ENCODE results near the gene CYFIP1. TPM values are rescaled to one million over a fixed set of nuclear protein-coding genes. Genes with fewer than 3 reads are reported as not detected.

Gene CYFIP1
- total RNA-seq, 1 donor from 2014 or later = 104 TPM

DNA sequence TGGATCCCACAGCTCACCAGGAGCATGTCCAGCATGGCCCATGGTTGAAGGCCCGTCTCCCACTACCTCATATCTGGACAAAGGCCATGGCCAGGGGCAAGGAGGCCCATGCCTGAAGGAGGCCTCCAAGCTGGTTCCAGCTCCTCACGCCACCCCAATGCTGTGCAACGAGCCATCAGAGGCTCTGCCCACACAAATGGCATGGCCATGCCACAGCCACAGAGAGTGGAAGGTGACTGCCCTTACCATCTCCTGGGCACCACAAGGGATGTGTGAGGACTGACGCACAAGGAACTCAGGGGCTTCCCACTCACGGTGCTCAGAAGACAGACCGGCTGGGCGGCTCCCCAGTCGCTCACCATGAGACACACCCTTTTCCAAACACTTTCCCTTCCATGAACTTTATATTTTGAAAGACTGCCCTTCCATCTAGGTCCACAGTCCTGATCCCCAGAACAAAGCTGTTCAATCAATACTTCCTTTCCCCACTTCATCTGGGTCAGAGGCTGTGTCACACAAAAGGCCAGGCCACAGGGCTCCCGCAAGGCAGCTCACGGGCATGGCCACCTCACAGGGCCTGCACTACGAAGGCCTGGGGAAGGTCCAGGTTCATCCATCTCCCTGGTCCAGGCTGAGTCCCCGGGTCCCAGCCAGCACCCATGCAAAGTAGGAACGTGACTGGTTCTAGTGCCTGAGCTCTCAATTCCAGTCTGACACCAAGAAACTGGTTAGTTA lies 66.4 kb downstream of the CYFIP1 start:
- H3K4me3 ChIP-seq (ENCODE audit: low read depth, low read length) = no peak overlapping the region
- TF ChIP-seq CTCF (conservative IDR thresholded peaks at IDR 0.05; ENCODE audit: low read depth, low read length) = no peak
- no peak for DNase-seq (ENCODE audit: low read depth)

- H3K4me3 ChIP-seq (ENCODE audit: low read depth, low read length) = no peak overlapping the region
- no peak for DNase-seq (ENCODE audit: low read depth)
- no peak for TF ChIP-seq CTCF (conservative IDR thresholded peaks at IDR 0.05; ENCODE audit: low read depth, low read length)
Measured at GRCh38 chr15:22912256-22912655, 67.9 kb downstream of the CYFIP1 start.

DNA sequence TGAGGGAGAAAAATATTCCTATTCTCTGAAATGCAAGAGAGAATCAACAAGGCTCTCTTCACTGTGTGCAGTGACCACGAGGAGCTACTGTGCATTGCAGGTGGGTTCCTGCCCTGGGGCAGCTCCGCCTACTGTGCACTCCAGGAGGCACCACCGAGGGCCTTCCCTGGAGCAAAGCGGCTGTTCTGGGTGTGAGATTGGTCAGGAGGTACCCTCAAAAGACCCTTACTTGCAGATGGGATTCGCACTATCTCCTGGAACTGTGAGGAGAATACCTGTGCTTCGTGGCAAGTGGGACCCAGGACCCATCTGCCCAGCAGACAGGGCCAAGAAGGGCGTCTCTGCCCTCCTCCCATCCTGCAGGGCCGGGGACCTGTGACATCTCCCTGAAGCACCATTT lies 68.9 kb downstream of the CYFIP1 start:
- no peak for TF ChIP-seq CTCF (conservative IDR thresholded peaks at IDR 0.05; ENCODE audit: low read depth, low read length)
- DNase-seq (ENCODE audit: low read depth) = no peak
- H3K4me3 ChIP-seq (ENCODE audit: low read depth, low read length) = no peak overlapping the region

GRCh38 chr15:22908830-22909229 lies 71.3 kb downstream of the CYFIP1 start:
- no peak for TF ChIP-seq CTCF (conservative IDR thresholded peaks at IDR 0.05; ENCODE audit: low read depth, low read length)
- DNase-seq (ENCODE audit: low read depth) = no peak
- H3K4me3 ChIP-seq (ENCODE audit: low read depth, low read length) = no peak overlapping the region

DNA sequence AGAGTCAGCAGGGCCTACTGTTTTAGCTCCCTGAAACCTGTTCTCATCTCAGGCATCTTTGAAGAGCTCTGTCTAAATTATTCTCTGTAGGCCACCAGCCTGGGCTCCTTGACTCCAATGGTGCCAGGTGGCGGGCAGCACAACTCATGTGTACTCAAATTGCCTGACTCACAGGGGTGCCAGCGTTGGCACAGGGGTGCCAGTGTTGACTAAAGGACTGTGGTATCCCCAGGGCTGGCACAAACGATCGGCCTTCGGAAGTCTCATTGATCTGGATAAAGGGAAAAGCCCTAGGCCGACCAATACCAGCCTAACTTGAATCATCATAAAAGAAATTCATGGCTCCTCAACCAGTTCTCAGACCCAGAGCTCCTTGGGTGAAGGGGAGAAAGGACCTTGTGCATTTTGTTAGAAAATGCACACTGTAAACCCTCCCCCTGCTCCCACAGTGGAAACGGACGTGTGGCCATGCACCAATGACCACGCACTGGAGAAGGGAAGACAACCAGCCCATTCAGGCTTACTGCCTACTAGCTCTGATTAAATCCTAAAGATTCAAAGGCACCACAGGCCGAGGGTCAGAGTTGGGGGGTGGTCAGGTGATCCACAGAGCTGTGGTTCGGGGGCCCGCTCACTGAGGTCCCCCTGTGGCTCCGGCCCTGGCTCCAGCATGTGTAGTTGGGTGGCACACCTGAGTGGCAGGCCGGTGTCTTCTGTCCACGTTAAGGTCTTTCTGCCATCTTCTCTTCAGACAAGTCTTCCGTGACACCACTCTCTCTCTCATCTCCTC lies 72.8 kb downstream of the CYFIP1 start:
- no peak for DNase-seq (ENCODE audit: low read depth)
- TF ChIP-seq CTCF (conservative IDR thresholded peaks at IDR 0.05; ENCODE audit: low read depth, low read length) = no peak

DNA sequence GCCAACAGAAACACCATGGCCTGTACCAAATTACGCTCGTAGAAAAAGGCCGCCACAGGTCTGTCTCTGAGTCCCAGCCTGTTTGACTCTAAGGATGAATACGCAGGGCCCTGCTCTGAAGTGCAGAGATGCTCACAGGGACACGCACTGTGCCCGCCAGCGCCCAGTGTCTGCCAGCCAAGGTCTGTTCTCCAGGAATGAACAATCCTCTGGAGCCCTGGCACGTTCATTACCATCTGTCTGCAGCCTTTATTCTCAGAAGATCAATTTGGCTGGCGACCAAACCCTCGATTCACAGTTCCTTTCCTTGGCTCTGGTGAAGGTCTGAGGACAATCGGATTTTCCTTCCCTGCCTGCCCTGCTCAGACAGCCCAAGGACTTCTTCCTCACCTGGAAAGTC lies 75.4 kb downstream of the CYFIP1 start:
- no peak for DNase-seq (ENCODE audit: low read depth)
- H3K4me3 ChIP-seq (ENCODE audit: low read depth, low read length) = no peak overlapping the region
- no peak for TF ChIP-seq CTCF (conservative IDR thresholded peaks at IDR 0.05; ENCODE audit: low read depth, low read length)

More for the DNA sequence above, 72.8 kb downstream of the CYFIP1 start:
- no peak overlapping the region for H3K4me3 ChIP-seq (ENCODE audit: low read depth, low read length)

Measured in epithelial cell of proximal tubule (primary cell).